GM12878 (cell line): ENCODE results near the gene CTSH. TPM values are rescaled to one million over a fixed set of nuclear protein-coding genes. Genes with fewer than 3 reads are reported as not detected.

Source experiments
- BACH1 ChIP-seq: fragments of 450-650 bp; IDR thresholded peaks from 2 replicates; pipeline ENCODE4 v1.6.1; 2017; ENCODE audit warnings: mild to moderate bottlenecking, borderline replicate concordance
- CBX5 ChIP-seq: sonication (generic); IDR thresholded peaks from 2 replicates; pipeline ENCODE4 v1.6.1; 2016; ENCODE audit warnings: low read depth, moderate library complexity, mild to moderate bottlenecking, inconsistent platforms
- CHD4 ChIP-seq: fragments of 200-600 bp; sonication (generic); IDR thresholded peaks from 2 replicates; pipeline ENCODE4 v1.6.1; 2016; ENCODE audit warnings: mild to moderate bottlenecking
- CUX1 ChIP-seq: IDR thresholded peaks from 2 replicates; pipeline ENCODE4 v1.6.1; 2012; ENCODE audit warnings: improper control_type of control experiment, low read depth, low read length; ENCODE audit not compliant: insufficient replicate concordance
- IKZF2 ChIP-seq, 2 experiments: fragments of 450-650 bp; IDR thresholded peaks; 2 replicates each; pipeline ENCODE4 v1.6.1; 2017; ENCODE audit warnings: mild to moderate bottlenecking in 2 of 2, moderate library complexity in 2 of 2
- JUND ChIP-seq: IDR thresholded peaks from 2 replicates; pipeline ENCODE4 v1.6.1; 2012; ENCODE audit warnings: low read depth, mild to moderate bottlenecking, low read length, improper control_type of control experiment, moderate library complexity
- KDM1A ChIP-seq: fragments of 200-600 bp; sonication (generic); IDR thresholded peaks from 2 replicates; pipeline ENCODE4 v1.6.1; 2016; ENCODE audit warnings: borderline replicate concordance
- NFIC ChIP-seq: IDR thresholded peaks from 2 replicates; pipeline ENCODE4 v1.6.1; 2012; ENCODE audit warnings: low read depth, mild to moderate bottlenecking, inconsistent platforms, low read length, moderate library complexity
- PML ChIP-seq: IDR thresholded peaks from 2 replicates; pipeline ENCODE4 v1.6.1; 2012; ENCODE audit warnings: low read length, inconsistent platforms
- POLR2AphosphoS2 ChIP-seq: IDR thresholded peaks from 2 replicates; pipeline ENCODE4 v1.6.1; 2011; ENCODE audit warnings: low read depth, mild to moderate bottlenecking, low read length, improper control_type of control experiment, moderate library complexity
- SIX5 ChIP-seq: IDR thresholded peaks from 2 replicates; pipeline ENCODE4 v1.6.1; 2011; ENCODE audit warnings: mild to moderate bottlenecking, low read depth, low read length, moderate library complexity; ENCODE audit not compliant: severe bottlenecking
- SREBF1 ChIP-seq: IDR thresholded peaks from 2 replicates; pipeline ENCODE4 v1.6.1; 2012; ENCODE audit warnings: mild to moderate bottlenecking, low read length
- STAT1 ChIP-seq: fragments of 450-650 bp; conservative IDR thresholded peaks from 2 replicates; pipeline ENCODE4 v1.6.1; 2014; ENCODE audit warnings: antibody characterized with exemption, mild to moderate bottlenecking
- TAF1 ChIP-seq: IDR thresholded peaks from 2 replicates; pipeline ENCODE4 v1.6.1; 2011; ENCODE audit warnings: mild to moderate bottlenecking, low read depth, low read length, borderline replicate concordance
- YBX1 ChIP-seq: fragments of 450-650 bp; IDR thresholded peaks from 2 replicates; pipeline ENCODE4 v1.6.1; 2016; ENCODE audit warnings: antibody characterized with exemption
- ZBTB4 ChIP-seq: fragments of 450-650 bp; formaldehyde crosslinking; IDR thresholded peaks from 2 replicates; pipeline ENCODE4 v1.4.0; 2022; ENCODE audit warnings: mild to moderate bottlenecking, moderate library complexity
- ZNF274 ChIP-seq: IDR thresholded peaks from one replicate; pipeline ENCODE4 v1.8.0; 2011; ENCODE audit not compliant: insufficient read length, insufficient read depth
- ZNF592 ChIP-seq: fragments of 450-650 bp; IDR thresholded peaks from 2 replicates; pipeline ENCODE4 v1.6.1; 2017; ENCODE audit warnings: mild to moderate bottlenecking, moderate library complexity
- ZZZ3 ChIP-seq: IDR thresholded peaks from 2 replicates; pipeline ENCODE4 v1.6.1; 2011; ENCODE audit warnings: low read depth; ENCODE audit not compliant: control insufficient read depth, insufficient read length
- polyA plus RNA-seq, 11 experiments: library from polyadenylated mRNA; depleted of rRNA in 4 of 11; unstranded in 6 of 11; stranded (reverse) in 5 of 11; fragments of >200 nt; fragmentation: Nextera tagmentation in 4 of 11; fragmentation: Illumina TruSeq in 1 of 11; extraction: Ambion mirVana in 4 of 11; extraction: Trizol in 1 of 11; gene quantifications; 1 replicate in 1 of 11; 2 replicates in 10 of 11; pipeline versions ENCODE4 v1.2.1 to v1.2.3, GENCODE V29; 2011 to 2016; ENCODE audit warnings: inconsistent platforms in 2 of 11, missing spikeins in 2 of 11, low read depth in 1 of 11
- total RNA-seq, 4 experiments: library from RNA; depleted of rRNA in 3 of 4; stranded (reverse); fragments of >200 nt in 3 of 4; fragmentation: Illumina TruSeq in 1 of 4; extraction: Trizol in 1 of 4; gene quantifications; 2 replicates each; pipeline versions ENCODE4 v1.2.1 to v1.2.3, GENCODE V29; 2013 to 2021

CTSH gene
- total and polyA plus RNA-seq, 10 of the 15 experiments (the other 5 are each of a cell fraction or from before 2014, with no cell fraction given), result 30.2 to 1,212 (median 519) TPM

- TF ChIP-seq ZBTB4 (no peak), STAT1 (no peak), KDM1A (no peak), YBX1 (no peak), SIX5 (no peak), IKZF2 (IDR thresholded peaks at IDR 0.05) (0 out of 4 replicates have a peak, but pooled peaks of 1 of the 2 experiments have one; percentile 17), NFIC (no peak), PML (no peak), POLR2AphosphoS2 (no peak), ZNF274 (no peak), TAF1 (0 out of 2 replicates have a peak, but pooled peaks have one; percentile 33), ZZZ3 (no peak), CUX1 (no peak), SREBF1 (no peak), CHD4 (no peak), JUND (no peak), BACH1 (peak; percentile 32; the same call in 1 of the 2 replicates), ZNF592 (no peak), CBX5 (no peak)
Measured at GRCh38 chr15:78944202-78944625, 632 bp downstream of the CTSH start (continued).
